ENCODE data around the gene NEXN.
"Not testable (repeated sequence)": the region's sequence is repeated elsewhere in the genome, so short reads cannot be mapped to it uniquely, and the experiment has no call there.

NEXN gene

GRCh38 chr1:77906019-77906545 is 17.7 kb downstream of the NEXN start:
- DNase-seq (ENCODE audit: low read depth) = no peak

GRCh38 chr1:77906624-77907023 is 18.2 kb downstream of the NEXN start:
- DNase-seq (ENCODE audit: low read depth) = no peak

- DNase-seq (ENCODE audit: low read depth) = no peak
Observed at GRCh38 chr1:77910116-77910515, 21.7 kb downstream of the NEXN start.

- DNase-seq (ENCODE audit: low read depth) = not testable (repeated sequence)
Observed at GRCh38 chr1:77918918-77919317, 30.5 kb downstream of the NEXN start.

GRCh38 chr1:77925518-77925917 is 37.1 kb downstream of the NEXN start:
- DNase-seq (ENCODE audit: low read depth) = peak; percentile 34

GRCh38 chr1:77925956-77926355 is 37.5 kb downstream of the NEXN start:
- DNase-seq (ENCODE audit: low read depth) = no peak

- DNase-seq (ENCODE audit: low read depth) = no peak
Observed at GRCh38 chr1:77926561-77927357, 38.3 kb downstream of the NEXN start.

GRCh38 chr1:77927414-77927813 is 39.0 kb downstream of the NEXN start:
- DNase-seq (ENCODE audit: low read depth) = no peak

GRCh38 chr1:77929806-77930205 is 41.4 kb downstream of the NEXN start:
- DNase-seq (ENCODE audit: low read depth) = no peak

GRCh38 chr1:77938651-77939050 is 50.2 kb downstream of the NEXN start:
- no peak for DNase-seq (ENCODE audit: low read depth)

- peak; percentile 12 for DNase-seq (ENCODE audit: low read depth)
Observed at GRCh38 chr1:77940921-77941570, 52.6 kb downstream of the NEXN start.

GRCh38 chr1:77942400-77943140 is 54.1 kb downstream of the NEXN start:
- no peak for DNase-seq (ENCODE audit: low read depth)

- no peak for DNase-seq (ENCODE audit: low read depth)
Observed at GRCh38 chr1:77945345-77945744, 56.9 kb downstream of the NEXN start.

GRCh38 chr1:77948841-77949424 is 60.5 kb downstream of the NEXN start:
- DNase-seq (ENCODE audit: low read depth) = peak; percentile 45

GRCh38 chr1:77950873-77951272 is 62.4 kb downstream of the NEXN start:
- DNase-seq (ENCODE audit: low read depth) = no peak

GRCh38 chr1:77951328-77951727 is 62.9 kb downstream of the NEXN start:
- no peak for DNase-seq (ENCODE audit: low read depth)

- no peak for DNase-seq (ENCODE audit: low read depth)
Observed at GRCh38 chr1:77953907-77954306, 65.5 kb downstream of the NEXN start.

GRCh38 chr1:77954521-77954920 is 66.1 kb downstream of the NEXN start:
- DNase-seq (ENCODE audit: low read depth) = no peak

- no peak for DNase-seq (ENCODE audit: low read depth)
Observed at GRCh38 chr1:77955709-77956108, 67.3 kb downstream of the NEXN start.

GRCh38 chr1:77956464-77956863 is 68.0 kb downstream of the NEXN start:
- DNase-seq (ENCODE audit: low read depth) = no peak

GRCh38 chr1:77958391-77958790 is 70.0 kb downstream of the NEXN start:
- DNase-seq (ENCODE audit: low read depth) = peak; percentile 85

GRCh38 chr1:77958850-77959249 is 70.4 kb downstream of the NEXN start:
- DNase-seq (ENCODE audit: low read depth) = no peak
